NCI-H526 (cell line): ENCODE data around the gene MYO3A.

Source experiments
- DNase-seq, 2 experiments: peaks; one replicate each; lab custom pipeline; 2025; lab: John Stamatoyannopoulos, UW

Gene MYO3A

DNA sequence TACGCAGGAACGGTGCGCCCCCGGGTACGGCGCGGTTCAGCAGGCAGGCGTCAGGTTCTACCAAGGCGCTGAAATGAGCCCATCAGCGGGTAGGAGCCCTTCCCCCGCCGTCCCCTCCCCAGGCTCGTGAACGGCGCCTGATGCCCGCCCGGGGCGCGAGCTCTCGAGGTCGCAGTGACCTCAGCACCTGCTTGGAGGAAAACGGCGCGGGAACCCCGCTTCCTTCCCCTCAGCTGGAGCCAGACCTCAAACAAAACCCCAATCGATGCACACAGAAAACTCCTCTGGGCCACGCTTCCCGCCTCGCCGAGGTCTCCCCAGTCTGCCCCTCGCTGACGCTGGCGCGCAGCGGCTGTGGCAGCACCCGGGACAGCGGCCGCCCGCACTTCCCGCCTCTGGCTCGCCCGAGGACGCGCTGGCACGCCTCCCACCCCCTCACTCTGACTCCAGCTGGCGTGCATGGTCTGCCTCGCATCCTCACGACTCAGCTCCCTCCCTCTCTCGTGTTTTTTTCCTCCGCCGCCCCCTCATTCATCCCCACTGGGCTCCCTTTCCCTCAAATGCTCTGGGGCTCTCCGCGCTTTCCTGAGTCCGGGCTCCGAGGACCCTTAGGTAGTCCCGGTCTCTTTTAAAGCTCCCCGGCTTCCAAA, 282.0 kb downstream of the MYO3A start:
- peak in 1 of 2 experiments; percentile 54 for DNase-seq

DNA sequence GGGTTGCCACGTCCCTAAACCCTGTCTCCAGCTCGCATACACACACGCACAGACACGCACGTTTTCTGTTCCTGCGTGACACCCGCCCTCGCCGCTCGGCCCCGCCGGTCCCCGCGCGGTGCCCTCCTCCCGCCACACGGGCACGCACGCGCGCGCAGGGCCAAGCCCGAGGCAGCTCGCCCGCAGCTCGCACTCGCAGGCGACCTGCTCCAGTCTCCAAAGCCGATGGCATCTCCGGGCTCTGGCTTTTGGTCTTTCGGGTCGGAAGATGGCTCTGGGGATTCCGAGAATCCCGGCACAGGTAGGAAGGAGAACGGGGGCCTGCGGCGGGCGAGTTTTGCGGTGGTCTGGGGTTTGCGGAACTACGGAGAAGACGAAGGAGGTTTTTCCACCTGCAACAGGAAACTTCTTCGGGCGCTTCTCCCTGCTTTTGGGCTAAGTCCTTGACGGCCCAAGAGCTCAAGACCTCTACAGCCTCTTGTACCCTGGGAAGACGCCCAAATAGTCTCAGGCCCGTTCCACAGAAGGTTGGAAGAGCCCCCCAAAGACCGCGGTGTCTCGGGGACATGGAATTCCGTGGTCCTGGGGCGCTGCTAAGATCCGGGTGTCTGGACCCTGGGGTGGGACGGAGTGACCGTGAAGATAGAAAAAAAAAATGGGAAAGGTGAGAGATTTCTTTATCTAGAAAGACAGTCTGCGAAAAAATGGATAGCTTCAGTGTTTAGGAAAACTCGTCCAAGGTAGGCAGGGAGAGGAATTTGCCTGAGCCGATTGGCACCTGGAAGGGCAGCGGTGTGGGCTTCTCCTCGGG, 282.8 kb downstream of the MYO3A start, which contains the start of gene GAD2:
TSS of gene GAD2 (plus strand) at position 190 of the 811 bp plus-strand sequence. CDS start at position 226, 36 bp downstream.
- DNase-seq = peak; percentile 12 to 60

DNA sequence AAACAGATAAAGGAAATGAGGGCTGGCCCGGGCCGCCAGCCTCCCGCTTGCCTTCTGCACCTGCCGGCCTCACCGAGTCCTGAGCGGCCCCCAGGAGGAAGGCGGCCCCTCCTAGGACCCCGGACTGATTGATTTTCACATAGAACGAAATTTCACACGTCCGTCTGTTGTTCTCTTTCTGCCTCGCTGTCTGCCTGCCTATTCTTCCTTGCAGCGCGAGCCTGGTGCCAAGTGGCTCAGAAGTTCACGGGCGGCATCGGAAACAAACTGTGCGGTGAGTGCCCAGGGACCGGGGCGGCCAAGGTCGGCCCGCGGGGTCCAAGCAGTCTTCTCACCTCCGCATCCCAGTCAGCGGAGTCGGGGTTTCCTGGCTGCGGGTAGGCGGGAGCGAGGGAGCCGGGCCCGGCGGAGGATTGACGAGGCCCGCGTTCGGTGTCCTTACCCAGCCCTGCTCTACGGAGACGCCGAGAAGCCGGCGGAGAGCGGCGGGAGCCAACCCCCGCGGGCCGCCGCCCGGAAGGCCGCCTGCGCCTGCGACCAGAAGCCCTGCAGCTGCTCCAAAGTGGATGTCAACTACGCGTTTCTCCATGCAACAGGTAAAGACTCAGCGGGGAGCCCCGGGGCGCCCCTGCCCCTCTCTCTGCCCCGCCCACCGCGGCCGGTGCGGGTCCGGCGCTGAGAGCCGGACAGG, 283.5 kb downstream of the MYO3A start:
- DNase-seq = peak in 1 of 2 experiments; percentile 50

DNA sequence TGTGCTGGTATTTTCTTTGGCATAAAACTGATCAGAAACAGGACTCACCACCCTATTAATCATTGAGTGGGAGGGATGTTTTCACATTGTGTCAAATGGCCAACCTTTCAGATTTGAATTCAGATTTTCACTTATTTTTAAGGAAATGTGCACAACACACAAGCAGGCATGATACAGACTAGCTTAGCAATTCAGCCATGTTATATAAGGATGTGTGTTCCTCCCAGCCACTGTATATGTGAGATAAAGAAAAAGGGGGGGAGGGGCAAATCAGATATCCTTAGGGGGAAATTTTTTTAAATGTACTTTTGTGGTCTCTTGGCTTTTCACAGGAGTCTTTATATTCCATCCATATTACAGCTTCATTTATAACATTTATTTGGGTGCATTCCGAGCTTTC, 285.6 kb downstream of the MYO3A start:
- no peak for DNase-seq

DNA sequence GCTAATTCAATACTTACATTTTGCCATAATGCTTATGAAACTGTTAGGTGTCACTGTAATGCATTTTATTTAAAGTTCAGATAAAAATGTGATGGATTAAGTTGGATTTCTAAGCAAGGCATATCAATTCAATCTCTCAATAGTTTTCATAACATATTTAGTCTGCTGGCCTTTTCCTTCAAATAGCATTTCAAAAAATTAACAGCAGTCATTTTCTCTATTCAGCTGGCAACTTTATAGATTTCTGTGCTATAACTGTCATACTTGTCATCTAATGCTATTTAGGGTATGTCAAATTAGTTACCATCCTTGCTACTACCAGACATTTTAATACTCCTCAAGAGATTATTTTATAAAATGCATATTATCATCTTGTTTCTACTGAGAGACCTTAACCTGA, 286.9 kb downstream of the MYO3A start:
- no peak for DNase-seq

DNA sequence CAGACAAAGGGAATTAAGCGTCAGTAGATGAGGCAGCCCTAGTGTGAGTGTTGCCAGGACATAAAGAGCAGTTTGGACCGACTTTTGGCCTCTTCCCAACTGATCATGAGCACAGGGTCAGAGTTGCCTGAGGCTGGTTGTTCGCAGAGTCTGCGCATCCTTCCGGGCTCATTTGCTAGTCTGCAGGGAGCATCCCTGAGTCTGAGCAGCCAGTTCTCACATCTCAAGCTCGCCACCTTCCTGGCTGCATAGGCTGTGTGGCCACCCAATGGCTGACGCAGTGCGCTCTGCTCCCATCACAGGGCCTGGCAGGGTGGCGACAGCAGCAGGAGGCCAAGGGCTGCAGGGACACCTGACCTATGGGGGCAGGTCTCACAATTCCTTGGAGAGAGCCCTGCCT, 287.5 kb downstream of the MYO3A start:
- no peak for DNase-seq

DNA sequence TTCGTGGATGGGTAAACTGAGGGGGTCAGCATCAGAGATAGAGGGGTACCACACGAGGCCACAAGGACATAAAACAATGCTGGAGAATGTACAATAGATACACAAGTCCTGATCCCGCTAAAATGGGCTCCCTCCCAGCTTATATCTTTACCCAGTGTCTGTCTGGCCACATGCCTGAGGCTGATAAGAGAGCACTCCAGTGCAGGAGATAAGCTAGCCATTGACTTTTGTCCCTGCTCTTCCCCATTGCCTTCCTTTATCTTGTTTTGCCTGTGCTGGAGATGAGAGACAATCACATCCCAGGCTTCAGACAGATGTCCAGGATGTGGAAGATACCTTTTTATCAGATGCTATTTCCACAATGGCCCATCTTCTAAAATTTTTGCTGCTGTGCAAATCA, 288.5 kb downstream of the MYO3A start:
- DNase-seq = no peak

DNA sequence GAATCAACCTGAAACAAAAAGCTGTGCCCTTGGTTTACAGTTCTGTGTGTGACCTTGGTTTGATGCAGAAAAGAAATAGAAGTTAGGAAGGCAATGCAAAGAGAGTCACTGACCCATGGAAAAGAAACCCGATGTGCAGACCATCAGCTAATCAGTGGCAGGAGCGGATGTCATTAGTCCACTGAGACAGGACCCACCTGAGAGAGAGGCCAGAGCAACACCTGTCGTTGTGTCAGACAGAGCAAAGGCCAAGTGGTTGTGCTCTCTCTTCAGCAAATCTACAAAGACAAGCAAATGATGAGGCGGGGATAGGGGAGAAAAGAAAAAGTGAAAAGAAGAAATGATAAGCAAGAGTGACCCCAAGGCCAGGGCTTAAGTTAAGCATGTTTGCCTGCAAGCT, 291.3 kb downstream of the MYO3A start:
- peak in 1 of 2 experiments; percentile 4 for DNase-seq

DNA sequence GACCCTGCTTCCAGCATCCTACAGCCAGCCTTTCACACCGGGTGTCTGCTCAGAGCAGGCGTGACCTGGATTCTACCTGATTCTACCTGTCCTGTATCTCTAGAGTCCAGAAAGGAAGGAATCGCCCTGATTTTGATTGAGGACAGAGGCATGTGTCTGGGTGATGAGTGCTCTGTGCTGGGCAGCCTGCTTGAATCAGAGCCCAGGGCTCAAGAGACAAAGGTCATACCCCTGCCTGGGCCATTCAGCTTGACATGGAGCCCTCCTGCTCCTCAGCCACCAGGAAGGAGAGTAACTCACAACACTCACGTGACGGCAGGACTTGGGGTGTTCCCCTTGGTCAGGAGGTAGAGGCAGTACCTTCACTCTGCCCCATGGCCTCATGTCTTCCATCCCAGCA, 293.8 kb downstream of the MYO3A start:
- DNase-seq = no peak

DNA sequence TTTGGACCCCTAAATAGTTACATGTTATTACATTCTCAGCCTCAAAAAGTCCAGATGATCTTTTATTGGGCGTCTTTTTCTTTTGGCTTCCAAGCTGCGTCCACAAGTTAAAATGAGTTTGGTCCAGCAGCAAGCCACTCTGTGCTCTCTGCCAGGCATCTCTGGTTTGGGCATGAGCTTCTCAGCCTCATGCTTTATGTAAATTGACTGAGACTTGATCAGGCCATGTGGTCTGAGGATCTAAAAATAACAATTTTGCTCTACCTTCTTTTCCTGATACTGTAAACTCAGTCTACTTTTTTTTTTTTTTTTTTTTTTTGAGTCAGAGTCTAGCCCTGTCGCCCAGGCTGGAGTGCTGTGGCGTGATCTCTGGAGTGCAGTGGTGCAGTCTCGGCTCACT, 298.1 kb downstream of the MYO3A start:
- no peak for DNase-seq

DNA sequence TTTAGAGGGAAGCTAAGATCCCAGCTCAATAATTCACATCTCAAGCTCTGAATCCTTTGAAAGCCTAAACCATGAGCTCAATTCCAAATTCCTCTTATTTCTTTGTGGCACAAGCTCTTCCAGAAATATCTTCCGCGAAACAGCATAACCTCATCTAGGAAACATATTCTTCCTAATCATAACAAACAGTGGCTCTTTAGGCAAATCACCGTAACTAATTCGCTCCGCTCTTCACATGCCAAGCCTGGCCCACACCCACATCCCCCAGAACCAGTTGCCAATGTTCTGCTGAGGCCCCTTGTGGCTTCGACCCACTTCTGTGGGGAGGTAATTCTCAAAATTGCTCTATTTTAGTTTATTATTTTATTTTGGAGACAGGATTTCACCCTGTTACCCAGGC, 301.7 kb downstream of the MYO3A start:
- no peak for DNase-seq

DNA sequence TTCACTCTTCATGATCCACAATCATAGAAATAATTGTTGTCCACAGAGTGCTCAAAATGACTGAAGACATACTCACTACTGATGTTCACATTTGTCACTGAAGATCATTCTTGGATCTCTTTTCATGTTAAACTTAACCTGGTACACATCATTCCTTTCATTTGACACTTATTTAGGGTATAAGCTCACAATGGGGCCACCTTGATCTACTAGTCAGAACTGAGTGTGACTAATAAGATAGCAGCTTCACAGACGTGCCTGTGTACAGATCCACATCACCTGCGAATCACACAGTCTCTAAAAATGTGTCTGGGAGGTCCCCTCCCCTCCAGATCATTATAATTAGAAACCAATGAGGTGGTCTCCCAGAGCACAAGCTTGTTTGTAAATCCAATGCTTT, 304.3 kb downstream of the MYO3A start:
- DNase-seq = no peak

DNA sequence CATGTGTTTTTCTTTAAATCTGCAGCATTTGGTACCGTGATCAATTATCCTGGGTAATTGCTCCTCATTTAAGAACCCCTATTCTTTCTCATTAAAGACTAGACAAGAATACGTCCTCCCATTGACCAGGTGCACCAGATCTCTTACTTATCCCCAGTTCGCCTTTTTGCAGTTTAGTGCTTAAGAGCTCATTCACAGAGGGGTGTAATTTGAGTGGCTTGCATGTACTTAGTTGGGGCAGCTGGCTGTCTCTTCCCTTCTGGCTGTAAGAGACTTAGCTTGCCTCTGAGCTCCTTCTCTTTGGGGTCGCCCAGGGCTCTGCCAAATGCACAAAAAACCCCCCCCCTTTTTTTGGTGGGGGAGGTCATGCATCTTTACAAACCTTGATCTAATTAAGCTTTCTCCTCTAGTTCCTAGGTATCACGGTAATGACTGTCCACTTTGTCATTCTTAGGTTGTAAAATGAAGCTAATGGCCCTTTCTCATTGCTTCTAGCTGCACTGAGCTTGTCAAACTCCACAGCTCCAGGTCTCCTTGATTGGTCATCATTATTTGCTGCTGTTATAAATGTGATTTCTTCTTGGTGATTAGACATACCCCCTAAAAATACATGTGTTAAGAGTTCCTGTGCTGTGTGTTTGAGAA, 308.8 kb downstream of the MYO3A start:
- no peak for DNase-seq

DNA sequence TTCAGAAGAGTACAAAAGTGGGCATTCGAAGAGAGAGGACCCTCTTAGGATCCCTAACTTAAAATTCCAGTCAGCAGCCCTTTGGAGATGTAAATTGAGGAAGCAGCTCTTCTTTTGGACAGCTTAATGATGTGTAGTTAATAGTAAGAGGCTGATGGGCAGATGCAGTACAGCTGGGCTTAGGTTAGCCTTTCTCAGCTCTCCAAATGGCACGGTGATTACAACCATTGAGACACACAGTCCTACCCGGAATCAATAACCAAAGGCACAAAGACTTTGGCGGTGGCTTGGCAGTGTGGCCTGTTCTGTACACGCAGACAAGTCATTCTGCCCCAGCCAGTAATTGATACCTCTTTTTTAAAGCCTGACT, 309.3 kb downstream of the MYO3A start:
- no peak for DNase-seq

DNA sequence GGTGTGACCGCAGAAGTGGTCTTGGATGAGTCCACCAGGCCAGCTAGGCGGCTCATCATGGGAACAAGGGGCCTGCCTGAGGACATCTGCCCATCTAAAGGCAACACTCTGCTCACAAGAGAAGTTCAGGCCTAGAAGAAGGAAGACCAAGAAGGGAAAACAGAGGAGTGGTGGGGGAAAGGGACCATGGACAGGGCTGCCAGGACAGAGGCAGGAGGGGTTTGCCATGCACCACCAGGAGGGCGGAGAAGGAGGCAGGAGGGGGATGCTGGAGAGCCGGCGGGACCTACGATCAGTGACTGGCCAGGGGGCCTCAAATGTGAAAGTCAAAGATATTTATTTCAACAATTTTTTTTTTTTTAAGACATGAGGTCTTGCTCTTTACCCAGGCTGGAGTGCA, 315.7 kb downstream of the MYO3A start:
- no peak for DNase-seq

DNA sequence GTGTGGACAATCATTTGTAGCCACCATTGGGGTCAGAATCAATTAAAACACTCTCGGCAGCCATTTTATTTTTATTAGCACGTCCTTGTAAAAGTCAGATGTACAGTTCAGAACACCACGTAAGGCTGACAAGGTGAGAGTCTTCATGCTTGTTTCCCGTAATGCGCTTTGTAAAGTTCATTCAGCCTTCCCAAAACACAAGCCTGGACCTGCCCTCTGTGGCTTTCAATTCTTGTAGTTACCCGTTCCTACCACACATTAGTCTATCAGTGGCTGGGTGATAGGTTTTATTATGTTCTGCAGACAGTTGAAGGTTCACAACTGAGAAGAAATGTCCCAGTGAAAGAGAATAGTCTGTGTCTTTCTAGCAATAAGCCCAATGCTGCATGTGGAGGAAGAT, 317.9 kb downstream of the MYO3A start:
- DNase-seq = no peak

DNA sequence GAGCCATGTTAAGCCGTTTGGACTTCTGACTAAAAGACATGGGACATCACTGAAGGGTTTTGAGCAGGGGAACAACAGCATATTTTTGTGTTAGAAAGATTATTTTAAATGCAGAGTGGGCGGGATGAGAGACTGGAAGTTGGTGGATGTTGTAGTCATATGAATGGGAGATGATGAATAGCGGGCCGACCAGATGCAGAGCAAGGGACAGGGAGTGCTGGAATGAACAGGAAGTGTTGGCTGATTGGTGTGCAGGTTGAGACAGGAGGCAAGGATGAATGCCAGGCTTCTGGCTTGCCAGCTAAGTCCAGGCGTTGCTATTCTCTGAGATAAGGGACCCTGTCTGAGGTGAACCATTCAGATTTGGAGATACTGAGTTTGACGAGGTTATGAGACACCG, 320.6 kb downstream of the MYO3A start:
- no peak for DNase-seq

DNA sequence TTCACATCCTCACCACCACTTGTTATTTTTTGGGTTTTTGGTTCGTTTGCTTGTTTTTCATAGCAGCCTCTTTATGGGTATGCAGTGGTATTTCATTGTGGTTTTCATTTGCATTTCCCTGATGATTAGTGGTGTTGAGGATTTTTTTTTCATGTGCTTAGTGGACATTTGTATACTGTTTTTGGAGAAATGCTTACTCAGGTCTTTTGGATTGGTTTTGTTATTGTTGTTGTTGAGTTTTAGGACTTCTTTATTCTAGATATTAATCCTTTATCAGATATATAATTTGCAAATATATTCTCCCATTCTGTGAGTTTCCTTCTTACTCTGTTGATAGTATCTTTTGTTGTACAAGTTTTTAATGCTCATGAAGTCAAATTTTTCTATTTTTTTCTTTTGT, 325.3 kb downstream of the MYO3A start:
- no peak for DNase-seq
